ENCODE results near the gene ESCO1. TPM values are rescaled to one million over a fixed set of nuclear protein-coding genes. Genes with fewer than 3 reads are reported as not detected.

The ESCO1 gene
- total and polyA plus RNA-seq, 11 donors: 7.0 to 11.1 (median 9.1) TPM

DNA sequence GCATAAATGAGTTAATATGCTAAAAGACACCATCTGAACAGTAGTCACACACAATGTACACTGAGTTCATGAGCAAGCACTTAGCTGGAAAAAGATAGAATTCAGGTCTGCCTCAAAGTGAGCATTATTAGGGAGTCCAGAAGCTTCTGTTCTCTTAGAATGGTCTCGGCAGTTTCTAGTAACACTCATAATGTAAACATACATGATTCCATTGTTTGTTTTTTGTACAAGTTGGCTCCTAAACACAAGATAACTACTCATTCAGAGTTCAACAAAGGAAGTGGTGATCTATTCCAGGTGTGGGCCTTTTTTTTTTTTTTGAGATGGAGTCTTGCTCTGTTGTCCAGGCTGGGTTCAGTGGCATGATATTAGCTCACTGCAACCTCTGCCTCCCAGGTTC lies 66.2 kb downstream of the ESCO1 start:
- H3K27me3 ChIP-seq: no peaks in the 10 kb centered on the region
- WGBS, 4 donors: 85 to 92% (median 89%) methylated on average over 1 of the region's 1 CpG
- no peak overlapping the region for H3K27ac ChIP-seq
- peaks cover 0 to 100% (median 92%) of the 10 kb centered on the region in 9 donors for H3K36me3 ChIP-seq
- intact Hi-C loops (cut with DNase I): no loop called here
- DNase-seq: no peak
- ATAC-seq: no peak
- no peaks in the 10 kb centered on the region for H3K4me1 ChIP-seq
- TF ChIP-seq, protein P1, sequence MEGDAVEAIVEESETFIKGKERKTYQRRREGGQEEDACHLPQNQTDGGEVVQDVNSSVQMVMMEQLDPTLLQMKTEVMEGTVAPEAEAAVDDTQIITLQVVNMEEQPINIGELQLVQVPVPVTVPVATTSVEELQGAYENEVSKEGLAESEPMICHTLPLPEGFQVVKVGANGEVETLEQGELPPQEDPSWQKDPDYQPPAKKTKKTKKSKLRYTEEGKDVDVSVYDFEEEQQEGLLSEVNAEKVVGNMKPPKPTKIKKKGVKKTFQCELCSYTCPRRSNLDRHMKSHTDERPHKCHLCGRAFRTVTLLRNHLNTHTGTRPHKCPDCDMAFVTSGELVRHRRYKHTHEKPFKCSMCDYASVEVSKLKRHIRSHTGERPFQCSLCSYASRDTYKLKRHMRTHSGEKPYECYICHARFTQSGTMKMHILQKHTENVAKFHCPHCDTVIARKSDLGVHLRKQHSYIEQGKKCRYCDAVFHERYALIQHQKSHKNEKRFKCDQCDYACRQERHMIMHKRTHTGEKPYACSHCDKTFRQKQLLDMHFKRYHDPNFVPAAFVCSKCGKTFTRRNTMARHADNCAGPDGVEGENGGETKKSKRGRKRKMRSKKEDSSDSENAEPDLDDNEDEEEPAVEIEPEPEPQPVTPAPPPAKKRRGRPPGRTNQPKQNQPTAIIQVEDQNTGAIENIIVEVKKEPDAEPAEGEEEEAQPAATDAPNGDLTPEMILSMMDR (IDR thresholded peaks at IDR 0.05): no peak
- no peak for TF ChIP-seq POLR2A (IDR thresholded peaks at IDR 0.05)
- no peaks in the 10 kb centered on the region for H3K9me3 ChIP-seq
- H3K4me3 ChIP-seq: no peak overlapping the region

DNA sequence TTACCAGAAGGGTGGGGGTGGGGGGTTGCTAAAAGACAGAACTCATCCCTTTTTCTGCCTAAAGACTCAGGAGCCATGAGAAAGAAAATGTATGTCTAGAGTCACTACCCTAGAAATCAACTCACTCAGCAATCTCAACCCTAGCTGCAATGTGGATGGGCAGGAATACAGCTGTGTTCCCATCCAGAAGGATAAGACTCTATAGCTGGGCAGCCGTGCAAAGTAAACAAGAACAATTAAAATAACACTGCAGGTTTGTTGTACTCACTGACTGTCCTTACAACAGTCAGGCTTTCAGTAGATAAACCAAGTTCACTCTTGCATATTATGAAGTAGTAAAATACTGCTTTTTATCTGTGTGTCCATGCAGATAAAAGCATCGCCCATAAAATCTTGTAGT lies 74.0 kb downstream of the ESCO1 start:
- TF ChIP-seq, protein P1 (IDR thresholded peaks at IDR 0.05): no peak
- TF ChIP-seq POLR2A (IDR thresholded peaks at IDR 0.05): no peak
- H3K9me3 ChIP-seq: no peaks in the 10 kb centered on the region
- no peaks in the 10 kb centered on the region for H3K27me3 ChIP-seq
- WGBS, 4 donors: 61 to 73% (median 64%) methylated on average over 2 of the region's 2 CpGs
- no peak overlapping the region for H3K4me3 ChIP-seq
- ATAC-seq: peak in 2 of 4 donors; percentile 57 to 65
- intact Hi-C loops (cut with DNase I): loop anchor here in 2 of 10 donors (10.0 kb wide), 2 partner anchors 48 to 62 kb away; no protein-coding TSS in a partner anchor
- no peaks in the 10 kb centered on the region for H3K4me1 ChIP-seq
- peaks cover 0 to 93% (median 76%) of the 10 kb centered on the region in 9 donors for H3K36me3 ChIP-seq
- no peak overlapping the region for H3K27ac ChIP-seq
- DNase-seq: no peak

DNA sequence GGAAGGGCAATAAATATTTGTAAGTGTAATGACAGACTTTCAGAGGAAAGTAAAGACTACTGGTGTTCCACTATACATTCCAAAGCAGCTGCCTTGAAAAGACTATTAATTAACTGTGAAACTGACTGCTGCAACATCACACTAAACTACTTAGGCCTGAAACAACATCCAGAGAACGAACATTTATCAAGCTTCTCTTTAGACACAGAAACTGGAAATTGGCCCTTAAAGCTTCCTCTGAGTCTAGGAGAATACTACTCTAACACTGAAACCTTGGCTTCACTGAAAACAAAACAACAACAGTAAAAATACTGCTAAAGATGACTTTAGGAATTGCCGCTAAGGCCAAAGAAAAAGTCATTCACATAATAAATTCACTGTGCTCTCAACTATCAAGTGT lies 74.6 kb downstream of the ESCO1 start:
- Histone ChIP-seq H3K27ac (no peak overlapping the region), H3K9me3 (no peaks in the 10 kb centered on the region), H3K4me1 (no peaks in the 10 kb centered on the region), H3K36me3 (peaks cover 0 to 91% (median 71%) of the 10 kb centered on the region in 9 donors), H3K4me3 (no peak overlapping the region), H3K27me3 (no peaks in the 10 kb centered on the region)
- intact Hi-C loops (cut with DNase I): loop anchor here in 2 of 10 donors (10.0 kb wide), 2 partner anchors 49 to 61 kb away; no protein-coding TSS in a partner anchor
- DNase-seq: no peak
- WGBS, 4 donors: 78 to 85% (median 84%) methylated on average over 2 of the region's 2 CpGs
- no peak for TF ChIP-seq POLR2A (IDR thresholded peaks at IDR 0.05)
- TF ChIP-seq, protein P1 (IDR thresholded peaks at IDR 0.05): no peak
- ATAC-seq: no peak

DNA sequence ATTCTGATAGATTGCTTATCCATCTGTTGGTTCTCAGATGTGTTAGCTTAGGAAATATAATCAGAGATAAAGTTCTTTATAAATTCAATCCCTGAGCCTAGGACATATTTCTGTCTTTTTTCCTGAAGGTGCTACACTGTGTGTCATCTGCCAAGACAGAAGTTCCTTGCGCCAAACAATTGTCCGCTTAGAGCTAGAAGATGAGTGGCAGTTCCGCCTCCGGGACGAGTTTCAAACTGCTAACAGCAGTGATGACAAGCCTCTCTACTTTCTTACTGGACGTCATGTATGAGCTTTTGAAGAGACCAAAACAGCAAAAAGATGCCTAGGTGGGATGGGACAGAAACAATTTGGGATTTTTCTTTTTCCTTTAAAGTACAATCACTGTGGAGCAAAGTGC lies 78.0 kb downstream of the ESCO1 start:
- Histone ChIP-seq H3K36me3 (peaks cover 0 to 73% (median 40%) of the 10 kb centered on the region in 9 donors), H3K27me3 (no peaks in the 10 kb centered on the region), H3K4me1 (no peaks in the 10 kb centered on the region), H3K4me3 (no peak overlapping the region), H3K27ac (no peak overlapping the region), H3K9me3 (no peaks in the 10 kb centered on the region)
- ATAC-seq: no peak
- whole genome bisulfite sequencing, 4 donors: 70 to 80% (median 75%) methylated on average over 6 of the region's 6 CpGs
- TF ChIP-seq, protein P1 (IDR thresholded peaks at IDR 0.05): no peak
- TF ChIP-seq POLR2A (IDR thresholded peaks at IDR 0.05): no peak
- intact Hi-C loops (cut with DNase I): loop anchor here in 2 of 10 donors (10.0 kb wide), 2 partner anchors 52 to 58 kb away; no protein-coding TSS in a partner anchor
- no peak for DNase-seq
